ENCODE measurements around the gene TSPAN7.

- no peak for TF ChIP-seq REST (IDR thresholded peaks at IDR 0.05; ENCODE audit: insufficient read depth in 1 of 2, low read depth in 2 of 2, low read length in 2 of 2)
- no peak for TF ChIP-seq POLR2AphosphoS5 (IDR thresholded peaks at IDR 0.05; ENCODE audit: low read depth, low read length)
- TF ChIP-seq SIN3A (IDR thresholded peaks at IDR 0.05; ENCODE audit: borderline replicate concordance, insufficient read depth, low read length), result no peak
Observed at GRCh38 chrX:38699696-38700095, 138.4 kb downstream of the TSPAN7 start.

All from PFSK-1 (cell line).